GM18526 (cell line): ENCODE results near the gene LRRN4CL.

Experiments used
- POLR2A ChIP-seq: IDR thresholded peaks from 3 replicates; pipeline ENCODE4 v1.6.1; 2011; ENCODE audit not compliant: insufficient read length; ENCODE audit errors: extremely low read depth

The LRRN4CL gene

GRCh38 chr11:62689421-62690183 lies at the start of gene LRRN4CL:
Gene LRRN4CL (minus strand): TSS chr11:62689530. CDS start chr11:62688508, 1,022 bp downstream.
- no peak for TF ChIP-seq POLR2A

- no peak for TF ChIP-seq POLR2A
Observed at GRCh38 chr11:62737196-62737595, 47.9 kb upstream of the LRRN4CL start.

- TF ChIP-seq POLR2A = no peak
Observed at GRCh38 chr11:62732830-62733229, 43.5 kb upstream of the LRRN4CL start.

GRCh38 chr11:62728171-62728988 lies 39.0 kb upstream of the LRRN4CL start, which contains the start of gene TTC9C:
Gene TTC9C (plus strand): TSS chr11:62728486. CDS start chr11:62728849, 363 bp downstream.
- peak; percentile 56 for TF ChIP-seq POLR2A

- TF ChIP-seq POLR2A = no peak
Observed at GRCh38 chr11:62727872-62728170, 38.5 kb upstream of the LRRN4CL start.

- peak; percentile 95 for TF ChIP-seq POLR2A
Observed at GRCh38 chr11:62727165-62727871, 38.0 kb upstream of the LRRN4CL start, which contains the start of gene HNRNPUL2. Gene HNRNPUL2 (minus strand): TSS chr11:62727457. CDS start chr11:62727156, 301 bp downstream.

GRCh38 chr11:62726915-62727164 lies 37.5 kb upstream of the LRRN4CL start:
- no peak for TF ChIP-seq POLR2A

GRCh38 chr11:62726156-62726914 lies 37.0 kb upstream of the LRRN4CL start:
- TF ChIP-seq POLR2A = no peak

- no peak for TF ChIP-seq POLR2A
Observed at GRCh38 chr11:62725646-62726045, 36.3 kb upstream of the LRRN4CL start.

- no peak for TF ChIP-seq POLR2A
Observed at GRCh38 chr11:62724171-62724570, 34.8 kb upstream of the LRRN4CL start.

GRCh38 chr11:62721994-62722393 lies 32.7 kb upstream of the LRRN4CL start:
- TF ChIP-seq POLR2A = no peak

GRCh38 chr11:62719302-62719978 lies 30.1 kb upstream of the LRRN4CL start:
- TF ChIP-seq POLR2A = no peak

- no peak for TF ChIP-seq POLR2A
Observed at GRCh38 chr11:62716816-62717215, 27.5 kb upstream of the LRRN4CL start.

- no peak for TF ChIP-seq POLR2A
Observed at GRCh38 chr11:62716206-62716605, 26.9 kb upstream of the LRRN4CL start.

- no peak for TF ChIP-seq POLR2A
Observed at GRCh38 chr11:62715150-62716130, 26.1 kb upstream of the LRRN4CL start.
